Hair follicle dermal papilla cell (primary cell): ENCODE measurements around the gene RFESD. TPM values are rescaled to one million over a fixed set of nuclear protein-coding genes. Genes with fewer than 3 reads are reported as not detected.

Experiments used
- total RNA-seq: library from RNA; depleted of rRNA; stranded (reverse); fragments of >200 nt; gene quantifications from 2 replicates; pipeline ENCODE4 v1.2.3, GENCODE V29; 2012

Gene RFESD
- 1.5 and 1.7 TPM in 2 replicates for total RNA-seq

DNA sequence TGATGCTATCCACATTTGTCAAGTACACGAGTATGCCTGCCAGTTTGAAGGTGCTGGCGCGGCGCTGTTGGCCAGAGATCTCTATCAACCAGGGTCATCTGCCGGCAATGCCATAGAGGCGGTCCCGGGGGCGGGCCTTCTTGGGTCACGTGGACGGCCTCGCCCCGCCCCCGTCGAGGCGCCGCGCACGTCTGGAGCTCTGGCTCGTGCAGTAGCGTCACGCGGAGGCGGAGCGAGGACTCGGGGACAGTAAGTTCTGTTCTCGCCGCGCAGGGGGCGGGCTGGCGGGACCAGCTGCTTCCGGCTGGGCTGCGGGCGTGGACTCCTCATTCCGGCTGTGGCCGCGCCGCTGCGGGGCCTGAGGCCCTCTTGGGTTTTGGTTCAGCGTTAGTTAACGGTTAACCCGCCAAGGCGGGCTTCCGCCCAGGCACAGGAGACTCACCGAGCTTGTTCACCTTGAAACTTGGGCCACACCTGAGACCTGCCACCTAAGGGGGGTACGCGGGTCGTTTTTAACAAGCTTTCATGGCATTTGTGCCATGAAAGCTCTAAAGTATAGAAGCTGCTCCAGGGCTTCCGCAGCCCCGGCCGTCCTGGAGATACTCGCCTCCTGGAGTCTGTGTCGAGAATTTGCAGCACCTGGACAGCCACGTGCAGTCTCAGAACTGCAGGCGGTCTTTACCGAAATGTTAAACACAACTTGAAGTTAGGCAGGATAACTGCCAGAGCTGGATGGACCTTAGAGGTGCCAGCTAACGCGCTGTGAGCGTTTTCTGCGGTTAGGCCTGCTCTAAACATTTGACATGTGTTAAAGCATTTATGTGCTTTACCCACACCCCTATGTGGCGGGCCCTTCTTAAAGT lies at the start of gene RFESD:
TSS of gene RFESD (plus strand) at position 209 of the 863 bp plus-strand sequence. CDS start 5,495 bp downstream, outside the sequence.

GRCh38 chr5:95620030-95620869 lies 26.3 kb upstream of the RFESD start, which contains the start of gene GPR150:
Gene GPR150 (plus strand): TSS chr5:95620087. CDS start chr5:95620276, 189 bp downstream.

GRCh38 chr5:95682891-95683290 lies 36.3 kb downstream of the RFESD start, which contains the start of gene SPATA9:
Gene SPATA9 (minus strand): TSS chr5:95682991. CDS start chr5:95682854, 137 bp downstream.

Other genes with a start within 250 kb of the RFESD start
- 131 and 169 TPM in 2 replicates for gene SKIC3, start 91.8 kb upstream of the RFESD start, total RNA-seq
- gene ARSK, start 91.7 kb upstream of the RFESD start, total RNA-seq = 12.5 and 13.3 TPM in 2 replicates
- gene GPR150, start 26.7 kb upstream of the RFESD start, total RNA-seq = under 0.01 and 0.12 TPM in 2 replicates
- 0.16 and 0.61 TPM in 2 replicates for gene SPATA9, start 36.2 kb downstream of the RFESD start, total RNA-seq
- 309 and 354 TPM in 2 replicates for gene RHOBTB3, start 84.6 kb downstream of the RFESD start, total RNA-seq
- 22.6 and 33.2 TPM in 2 replicates for gene GLRX, start 175.9 kb downstream of the RFESD start, total RNA-seq